Measurements from ENCODE around the gene SULT1A2. TPM values are rescaled to one million over a fixed set of nuclear protein-coding genes. Genes with fewer than 3 reads are reported as not detected.

The SULT1A2 gene
- total RNA-seq, 2 donors from 2014 or later, result 1.3 to 2.3 TPM

DNA sequence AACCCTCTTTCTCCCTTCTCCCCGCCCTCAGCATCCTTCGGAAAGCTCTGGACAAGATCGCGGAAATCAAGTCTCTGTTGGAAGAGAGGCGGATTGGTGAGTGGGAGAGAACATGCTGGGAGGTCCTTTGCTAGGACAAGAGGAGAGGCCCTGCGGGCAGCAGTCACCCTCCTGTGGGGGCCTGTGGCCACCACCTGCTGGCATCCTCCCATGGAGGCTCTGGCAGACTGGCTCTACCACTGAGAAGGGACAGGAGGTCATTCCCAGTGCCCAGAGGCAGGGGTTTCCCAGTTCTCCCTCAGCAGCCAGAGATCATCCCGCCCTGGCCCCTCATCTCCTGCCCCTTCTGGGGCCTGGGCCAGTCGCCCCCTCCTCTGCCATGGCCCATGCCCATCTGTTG is 7.8 kb downstream of the SULT1A2 start:
- Histone ChIP-seq H3K36me3 (replicated peaks in 1 of 2; ENCODE audit: insufficient read depth in 1 of 2, low read depth in 2 of 2) (peaks cover 11 to 15% of the 10 kb centered on the region in 2 donors), H3K9me3 (no peaks in the 10 kb centered on the region), H3K4me3 (no peak overlapping the region), H3K27ac (no peak overlapping the region), H3K4me1 (peaks cover 9% of the 10 kb centered on the region), H3K27me3 (no peaks in the 10 kb centered on the region)
- DNase-seq, result no peak
- intact Hi-C loops (cut with DNase I), result no loop called here
- TF ChIP-seq, protein P1, sequence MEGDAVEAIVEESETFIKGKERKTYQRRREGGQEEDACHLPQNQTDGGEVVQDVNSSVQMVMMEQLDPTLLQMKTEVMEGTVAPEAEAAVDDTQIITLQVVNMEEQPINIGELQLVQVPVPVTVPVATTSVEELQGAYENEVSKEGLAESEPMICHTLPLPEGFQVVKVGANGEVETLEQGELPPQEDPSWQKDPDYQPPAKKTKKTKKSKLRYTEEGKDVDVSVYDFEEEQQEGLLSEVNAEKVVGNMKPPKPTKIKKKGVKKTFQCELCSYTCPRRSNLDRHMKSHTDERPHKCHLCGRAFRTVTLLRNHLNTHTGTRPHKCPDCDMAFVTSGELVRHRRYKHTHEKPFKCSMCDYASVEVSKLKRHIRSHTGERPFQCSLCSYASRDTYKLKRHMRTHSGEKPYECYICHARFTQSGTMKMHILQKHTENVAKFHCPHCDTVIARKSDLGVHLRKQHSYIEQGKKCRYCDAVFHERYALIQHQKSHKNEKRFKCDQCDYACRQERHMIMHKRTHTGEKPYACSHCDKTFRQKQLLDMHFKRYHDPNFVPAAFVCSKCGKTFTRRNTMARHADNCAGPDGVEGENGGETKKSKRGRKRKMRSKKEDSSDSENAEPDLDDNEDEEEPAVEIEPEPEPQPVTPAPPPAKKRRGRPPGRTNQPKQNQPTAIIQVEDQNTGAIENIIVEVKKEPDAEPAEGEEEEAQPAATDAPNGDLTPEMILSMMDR (IDR thresholded peaks at IDR 0.05), result no peak
- no peak for TF ChIP-seq POLR2A (IDR thresholded peaks at IDR 0.05)
- ATAC-seq, result no peak
- 92 to 94% methylated on average over 6 to 8 of the region's 8 CpGs for WGBS, 2 donors

DNA sequence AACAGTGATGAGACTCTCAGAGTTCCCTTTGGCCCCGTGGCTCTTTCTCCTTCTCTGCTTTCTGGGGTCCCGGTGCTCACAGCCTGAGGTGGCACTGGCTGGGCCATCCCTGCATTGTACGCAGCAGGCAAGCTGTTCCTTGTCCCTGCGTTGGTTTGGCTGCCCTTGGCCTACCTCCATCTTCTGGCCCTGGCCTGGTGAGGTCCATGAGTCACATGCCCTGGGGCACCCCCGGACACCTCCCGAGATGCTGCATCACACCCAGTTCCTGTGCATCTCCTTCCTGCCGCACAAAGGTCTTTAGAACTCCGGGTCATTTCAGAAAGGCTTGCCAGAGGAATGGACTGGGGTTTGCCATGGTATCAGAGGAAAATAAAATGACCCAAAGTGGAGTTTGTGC is 9.5 kb downstream of the SULT1A2 start:
- no peak for DNase-seq
- Histone ChIP-seq H3K27me3 (no peaks in the 10 kb centered on the region), H3K9me3 (no peaks in the 10 kb centered on the region), H3K4me1 (peaks cover 9% of the 10 kb centered on the region), H3K27ac (no peak overlapping the region), H3K4me3 (no peak overlapping the region), H3K36me3 (replicated peaks in 1 of 2; ENCODE audit: insufficient read depth in 1 of 2, low read depth in 2 of 2) (peaks cover 11 to 17% of the 10 kb centered on the region in 2 donors)
- ATAC-seq, result no peak
- intact Hi-C loops (cut with DNase I), result no loop called here
- WGBS, 2 donors, result 79 to 88% methylated on average over 8 of the region's 8 CpGs
- no peak for TF ChIP-seq POLR2A (IDR thresholded peaks at IDR 0.05)
- TF ChIP-seq, protein P1 (IDR thresholded peaks at IDR 0.05), result no peak

DNA sequence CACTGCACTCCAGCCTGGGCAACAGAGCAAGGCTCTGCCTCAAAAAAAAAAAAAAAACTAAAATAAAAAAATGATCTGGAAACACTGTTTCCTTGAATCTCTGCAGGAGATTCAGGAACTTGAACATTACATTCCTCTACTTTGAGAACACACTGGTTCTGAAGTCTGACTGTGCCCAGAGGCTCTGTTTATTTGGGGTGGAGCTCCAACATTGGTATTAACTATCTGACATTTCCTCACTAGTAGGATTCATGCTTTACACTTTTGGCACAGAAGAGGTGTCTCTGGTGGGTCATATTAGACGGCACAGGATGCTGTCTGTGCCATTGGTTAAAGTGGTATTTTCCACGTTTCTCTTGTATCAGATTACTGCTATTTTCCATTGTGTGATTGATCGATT is 10.4 kb downstream of the SULT1A2 start:
- Histone ChIP-seq H3K4me1 (peaks cover 9% of the 10 kb centered on the region), H3K4me3 (no peak overlapping the region), H3K36me3 (replicated peaks in 1 of 2; ENCODE audit: insufficient read depth in 1 of 2, low read depth in 2 of 2) (peaks cover 11 to 20% of the 10 kb centered on the region in 2 donors), H3K27me3 (no peaks in the 10 kb centered on the region), H3K27ac (no peak overlapping the region), H3K9me3 (no peaks in the 10 kb centered on the region)
- DNase-seq (no peak), ATAC-seq (no peak)
- WGBS, 2 donors, result 81 to 87% methylated on average over 3 of the region's 3 CpGs
- TF ChIP-seq, protein P1 (IDR thresholded peaks at IDR 0.05), result no peak
- no peak for TF ChIP-seq POLR2A (IDR thresholded peaks at IDR 0.05)
- intact Hi-C loops (cut with DNase I), result no loop called here

DNA sequence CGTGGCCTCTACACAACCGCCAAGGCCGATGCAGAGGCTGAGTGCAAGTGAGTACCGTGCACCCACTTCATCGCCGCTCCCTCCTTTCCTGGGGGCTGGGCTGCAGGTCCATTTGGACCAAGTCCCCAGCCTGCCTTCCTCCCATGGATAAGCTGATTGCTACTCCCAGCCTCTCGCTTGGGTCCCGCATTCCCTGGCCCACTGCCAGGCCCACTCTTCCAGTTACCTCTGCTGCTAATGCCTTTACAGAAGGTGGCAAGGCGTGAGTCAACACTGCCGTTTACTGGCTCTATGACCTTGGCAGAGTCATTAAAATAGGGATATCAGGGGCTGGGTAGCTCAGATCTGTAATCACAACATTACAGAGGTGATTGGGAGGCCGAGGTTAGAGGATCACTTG is 11.2 kb downstream of the SULT1A2 start:
- peak; percentile 62 for ATAC-seq
- TF ChIP-seq, protein P1 (IDR thresholded peaks at IDR 0.05), result no peak
- TF ChIP-seq POLR2A (IDR thresholded peaks at IDR 0.05), result no peak
- peaks cover 11 to 20% of the 10 kb centered on the region in 2 donors for H3K36me3 ChIP-seq (replicated peaks in 1 of 2; ENCODE audit: insufficient read depth in 1 of 2, low read depth in 2 of 2)
- intact Hi-C loops (cut with DNase I), result no loop called here
- no peak overlapping the region for H3K27ac ChIP-seq
- 47 to 63% methylated on average over 9 to 11 of the region's 11 CpGs for WGBS, 2 donors
- DNase-seq, result peak; percentile 49 to 68 (median 54)
- no peak overlapping the region for H3K4me3 ChIP-seq
- H3K4me1 ChIP-seq, result peaks cover 9% of the 10 kb centered on the region
- no peaks in the 10 kb centered on the region for H3K9me3 ChIP-seq
- H3K27me3 ChIP-seq, result no peaks in the 10 kb centered on the region

DNA sequence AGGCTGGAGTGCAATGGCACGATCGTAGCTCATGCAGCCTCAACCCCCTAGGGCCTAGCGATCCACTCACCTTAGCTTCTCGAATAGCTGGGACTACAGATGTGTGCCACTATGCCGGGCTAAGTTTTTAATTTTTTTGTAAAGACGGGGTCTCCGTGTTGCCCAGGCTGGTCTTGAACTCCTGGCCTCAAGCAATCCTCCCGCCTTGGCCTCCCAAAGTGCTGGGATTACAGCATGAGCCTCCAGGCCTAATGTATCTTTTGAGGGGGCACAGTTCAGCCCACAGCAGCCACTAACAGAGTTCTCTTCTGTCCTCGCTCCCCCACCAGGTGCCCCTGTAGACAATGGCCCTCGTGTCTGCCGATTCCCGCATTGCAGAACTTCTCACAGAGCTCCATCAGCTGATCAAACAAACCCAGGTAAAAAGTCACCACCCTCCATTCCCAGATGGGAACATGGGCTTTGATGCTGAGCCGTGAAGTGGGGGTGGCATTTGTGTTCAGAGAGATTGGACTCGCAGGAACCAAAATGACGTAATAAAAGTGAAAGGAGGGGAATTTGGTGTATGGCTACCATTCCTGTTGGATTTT is 16.0 kb downstream of the SULT1A2 start:
- no peak for DNase-seq
- no peak overlapping the region for H3K27ac ChIP-seq
- H3K27me3 ChIP-seq, result no peaks in the 10 kb centered on the region
- intact Hi-C loops (cut with DNase I), result no loop called here
- no peak overlapping the region for H3K4me3 ChIP-seq
- H3K36me3 ChIP-seq (replicated peaks in 1 of 2; ENCODE audit: insufficient read depth in 1 of 2, low read depth in 2 of 2), result peaks cover 0 to 8% of the 10 kb centered on the region in 2 donors
- no peak for TF ChIP-seq POLR2A (IDR thresholded peaks at IDR 0.05)
- TF ChIP-seq, protein P1 (IDR thresholded peaks at IDR 0.05), result no peak
- peaks cover 5% of the 10 kb centered on the region for H3K4me1 ChIP-seq
- 94% methylated on average over 15 of the region's 15 CpGs for WGBS, 2 donors
- ATAC-seq, result no peak
- no peaks in the 10 kb centered on the region for H3K9me3 ChIP-seq

Data from body of pancreas (tissue), 4 donors.